Activated naive CD4-positive, alpha-beta T cell treated with anti-CD3 and anti-CD28 coated beads for 36 hours (primary cell): ENCODE results near the gene NCR3LG1. TPM values are rescaled to one million over a fixed set of nuclear protein-coding genes. Genes with fewer than 3 reads are reported as not detected.

Experiments used
- CTCF ChIA-PET: fragments of 350-600 bp; sonication (Branson Sonifier 250); formaldehyde crosslinking; loops from one replicate; lab custom pipeline; 2021; ENCODE audit warnings: antibody characterized with exemption; lab: Charles Lee
- DNase-seq: peaks from one replicate; pipeline ENCODE4 v3.0.0-alpha.2; 2020
- H3K27ac Mint-ChIP-seq: one replicate; pipeline ENCODE4 v1.8.0; 2021; ENCODE audit warnings: mild to moderate bottlenecking, mixed read lengths
- H3K27me3 Mint-ChIP-seq: one replicate; pipeline ENCODE4 v1.8.0; 2021; ENCODE audit warnings: low read depth, mixed read lengths
- H3K36me3 Mint-ChIP-seq: one replicate; pipeline ENCODE4 v1.8.0; 2021; ENCODE audit warnings: low read depth, mixed read lengths
- H3K4me1 Mint-ChIP-seq: one replicate; pipeline ENCODE4 v1.8.0; 2021; ENCODE audit warnings: low read depth, mixed read lengths
- H3K4me3 Mint-ChIP-seq: one replicate; pipeline ENCODE4 v1.8.0; 2021; ENCODE audit warnings: mild to moderate bottlenecking, moderate library complexity, mixed read lengths
- H3K9me3 Mint-ChIP-seq: one replicate; pipeline ENCODE4 v1.8.0; 2021; ENCODE audit warnings: mixed read lengths
- intact Hi-C: fragments of 100-400 bp; cut with micrococcal nuclease; formaldehyde crosslinking; loops from one replicate; pipeline ENCODE4 v1.15.1; 2023
- total RNA-seq, 2 experiments: library from RNA; stranded (reverse); gene quantifications; one replicate each; pipeline ENCODE4 v1.2.3, GENCODE V29; 2021

NCR3LG1 gene, protein sequence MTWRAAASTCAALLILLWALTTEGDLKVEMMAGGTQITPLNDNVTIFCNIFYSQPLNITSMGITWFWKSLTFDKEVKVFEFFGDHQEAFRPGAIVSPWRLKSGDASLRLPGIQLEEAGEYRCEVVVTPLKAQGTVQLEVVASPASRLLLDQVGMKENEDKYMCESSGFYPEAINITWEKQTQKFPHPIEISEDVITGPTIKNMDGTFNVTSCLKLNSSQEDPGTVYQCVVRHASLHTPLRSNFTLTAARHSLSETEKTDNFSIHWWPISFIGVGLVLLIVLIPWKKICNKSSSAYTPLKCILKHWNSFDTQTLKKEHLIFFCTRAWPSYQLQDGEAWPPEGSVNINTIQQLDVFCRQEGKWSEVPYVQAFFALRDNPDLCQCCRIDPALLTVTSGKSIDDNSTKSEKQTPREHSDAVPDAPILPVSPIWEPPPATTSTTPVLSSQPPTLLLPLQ
- under 1 TPM; 0.72 TPM for total RNA-seq

DNA sequence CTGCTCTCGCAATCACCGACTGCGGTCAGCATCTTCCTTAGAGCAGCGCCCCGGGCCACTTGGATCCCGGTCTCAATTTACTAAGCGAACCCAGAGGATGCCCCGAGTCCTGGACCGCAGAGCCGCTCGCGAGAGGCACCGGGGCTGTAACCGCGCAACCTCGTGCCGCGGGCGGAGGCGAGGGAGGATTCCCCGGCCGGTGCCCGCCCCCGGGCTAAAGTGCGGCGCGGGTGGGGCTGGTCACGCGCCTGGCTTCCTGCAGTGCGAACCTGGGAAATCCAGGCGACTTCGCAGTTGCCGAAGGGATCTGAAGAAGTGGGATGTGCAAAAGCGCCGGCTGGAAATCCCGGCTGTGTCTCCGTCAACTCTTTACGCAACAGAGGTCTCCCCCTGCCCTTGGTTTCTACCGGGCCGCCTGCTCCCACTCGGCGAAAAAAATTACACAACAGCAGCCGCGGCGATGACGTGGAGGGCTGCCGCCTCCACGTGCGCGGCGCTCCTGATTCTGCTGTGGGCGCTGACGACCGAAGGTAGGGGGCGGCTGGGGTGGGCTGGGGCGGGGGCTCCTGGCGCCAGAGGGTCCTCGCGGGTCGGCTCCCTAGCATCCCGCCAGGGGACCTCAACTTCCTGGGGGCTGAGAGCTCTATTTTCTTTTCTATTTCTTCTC, at the start of gene NCR3LG1:
Gene NCR3LG1, plus strand, starts transcription at position 291 of the 667 bp plus-strand sequence. Its CDS starts 170 bp downstream, at position 461.
- peaks cover 25% of the 10 kb centered on the region for H3K4me1 Mint-ChIP-seq
- peaks cover 7% of the 10 kb centered on the region for H3K27me3 Mint-ChIP-seq
- no peak within 1 kb of the TSS for H3K27ac Mint-ChIP-seq
- intact Hi-C loops, result loop anchor here (1.0 to 5.0 kb wide), 8 partner anchors 74 to 661 kb away; partner anchors contain the start of genes C11orf58, RPS13 and SERGEF
- no peaks in the 10 kb centered on the region for H3K36me3 Mint-ChIP-seq
- peak; percentile 62 for DNase-seq
- no peaks in the 10 kb centered on the region for H3K9me3 Mint-ChIP-seq
- peak within 1 kb of the TSS; percentile 81 for H3K4me3 Mint-ChIP-seq
- CTCF ChIA-PET, result no interaction called here

DNA sequence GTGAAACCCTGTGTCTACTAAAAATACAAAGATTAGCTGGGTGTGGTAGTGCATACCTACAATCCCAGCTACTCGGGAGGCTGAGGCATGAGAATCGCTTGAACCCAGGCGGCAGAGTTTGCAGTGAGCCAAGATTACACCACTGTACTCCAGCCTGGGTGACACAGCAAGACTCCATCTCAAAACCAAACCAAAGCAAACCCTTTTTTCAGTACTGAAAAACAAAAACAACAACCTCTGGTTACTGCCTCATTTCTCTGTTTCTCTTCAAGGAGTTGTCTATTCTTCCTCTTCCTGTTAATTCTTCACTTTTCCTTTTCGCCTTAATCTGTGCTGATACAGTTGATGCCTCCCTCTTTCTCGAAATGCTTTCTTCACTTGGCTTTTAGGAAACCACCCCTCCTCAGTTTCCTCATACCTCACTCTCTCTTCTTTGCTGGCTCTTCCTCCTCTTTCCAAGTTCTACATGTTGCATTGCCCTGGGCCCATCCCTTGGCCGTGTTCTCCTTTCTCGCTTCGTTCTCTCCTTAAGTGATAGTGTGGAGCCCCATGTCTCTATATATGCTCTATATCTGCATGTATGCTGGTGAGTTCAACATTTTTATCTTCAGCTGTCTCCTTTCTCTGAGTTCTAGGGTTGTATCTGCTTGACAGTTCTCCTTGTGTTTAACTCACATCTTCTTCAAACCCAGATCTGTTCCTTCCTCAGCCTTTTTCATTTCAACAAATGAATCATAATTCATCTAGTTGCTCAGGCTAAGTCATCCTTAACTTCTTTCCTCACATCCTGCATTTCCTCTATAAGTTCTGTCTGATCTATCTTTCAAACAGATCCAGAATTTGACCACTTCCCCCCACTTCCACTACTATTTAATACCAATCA, 38.0 kb upstream of the NCR3LG1 start:
- intact Hi-C loops, result loop anchor here (1.0 kb wide), 1 partner anchor 16 kb away; no protein-coding TSS in a partner anchor
- Mint-ChIP-seq H3K4me1 (no peaks in the 10 kb centered on the region), H3K27ac (no peak overlapping the region), H3K4me3 (no peak overlapping the region), H3K27me3 (no peaks in the 10 kb centered on the region), H3K9me3 (no peaks in the 10 kb centered on the region), H3K36me3 (peaks cover 19% of the 10 kb centered on the region)
- CTCF ChIA-PET, result interaction anchor here (0.6 to 1.8 kb wide), 2 partner anchors 42 to 84 kb away, joined by 3 to 10 read pairs; no protein-coding TSS in a partner anchor
- no peak for DNase-seq

DNA sequence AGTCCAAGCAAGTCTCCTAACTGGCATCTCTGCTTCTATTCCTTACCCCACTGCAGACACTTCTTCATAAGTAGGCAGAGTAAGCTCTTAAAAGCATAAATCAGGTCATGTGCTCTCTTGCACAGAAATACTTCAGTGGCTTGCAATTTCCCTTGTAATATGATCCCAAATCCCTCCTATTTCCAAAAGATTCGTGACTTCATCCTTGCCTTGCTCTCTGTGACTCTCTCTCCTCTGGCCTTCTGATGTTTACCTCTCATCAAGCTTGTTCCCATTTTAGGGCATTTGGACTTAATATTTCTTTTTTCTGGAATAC, 37.4 kb upstream of the NCR3LG1 start:
- CTCF ChIA-PET, result interaction anchor here (1.8 kb wide), 1 partner anchor 84 kb away, joined by 10 read pairs; no protein-coding TSS in a partner anchor
- Mint-ChIP-seq H3K36me3 (peaks cover 21% of the 10 kb centered on the region), H3K4me3 (no peak overlapping the region), H3K27me3 (no peaks in the 10 kb centered on the region), H3K4me1 (no peaks in the 10 kb centered on the region), H3K9me3 (no peaks in the 10 kb centered on the region), H3K27ac (no peak overlapping the region)
- intact Hi-C loops, result loop anchor here (1.0 kb wide), 1 partner anchor 17 kb away; no protein-coding TSS in a partner anchor
- DNase-seq, result no peak

DNA sequence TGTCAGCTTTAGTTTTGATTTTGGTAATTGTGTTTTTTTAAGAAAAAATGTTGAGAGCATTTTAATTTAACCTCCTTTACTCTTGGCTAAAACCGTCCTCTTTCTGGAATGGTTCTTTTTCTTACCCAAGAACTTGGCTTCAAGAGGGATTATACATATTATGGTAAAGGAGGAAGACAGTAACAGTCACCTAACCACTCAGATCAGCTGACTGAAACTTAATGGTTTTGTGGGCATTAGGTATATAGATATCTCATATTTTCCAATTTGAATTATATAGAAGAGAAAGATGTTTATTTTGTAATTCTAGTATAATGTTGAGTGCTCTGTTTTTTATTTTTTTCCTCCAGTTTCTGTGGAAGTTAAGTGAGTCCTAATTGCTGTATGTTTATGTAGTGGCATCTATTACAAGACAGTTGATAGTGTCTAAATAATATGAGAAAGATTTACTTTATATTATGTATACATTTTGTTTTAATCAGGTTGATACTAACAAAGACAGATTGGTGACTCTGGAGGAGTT, 36.6 kb upstream of the NCR3LG1 start:
- Mint-ChIP-seq H3K27ac (no peak overlapping the region), H3K9me3 (peaks cover 3% of the 10 kb centered on the region), H3K27me3 (no peaks in the 10 kb centered on the region), H3K36me3 (peaks cover 24% of the 10 kb centered on the region), H3K4me3 (no peak overlapping the region), H3K4me1 (no peaks in the 10 kb centered on the region)
- intact Hi-C loops, result loop anchor here (1.0 kb wide), 1 partner anchor 18 kb away; no protein-coding TSS in a partner anchor
- CTCF ChIA-PET, result interaction anchor here (1.8 kb wide), 1 partner anchor 85 kb away, joined by 10 read pairs; no protein-coding TSS in a partner anchor
- no peak for DNase-seq

DNA sequence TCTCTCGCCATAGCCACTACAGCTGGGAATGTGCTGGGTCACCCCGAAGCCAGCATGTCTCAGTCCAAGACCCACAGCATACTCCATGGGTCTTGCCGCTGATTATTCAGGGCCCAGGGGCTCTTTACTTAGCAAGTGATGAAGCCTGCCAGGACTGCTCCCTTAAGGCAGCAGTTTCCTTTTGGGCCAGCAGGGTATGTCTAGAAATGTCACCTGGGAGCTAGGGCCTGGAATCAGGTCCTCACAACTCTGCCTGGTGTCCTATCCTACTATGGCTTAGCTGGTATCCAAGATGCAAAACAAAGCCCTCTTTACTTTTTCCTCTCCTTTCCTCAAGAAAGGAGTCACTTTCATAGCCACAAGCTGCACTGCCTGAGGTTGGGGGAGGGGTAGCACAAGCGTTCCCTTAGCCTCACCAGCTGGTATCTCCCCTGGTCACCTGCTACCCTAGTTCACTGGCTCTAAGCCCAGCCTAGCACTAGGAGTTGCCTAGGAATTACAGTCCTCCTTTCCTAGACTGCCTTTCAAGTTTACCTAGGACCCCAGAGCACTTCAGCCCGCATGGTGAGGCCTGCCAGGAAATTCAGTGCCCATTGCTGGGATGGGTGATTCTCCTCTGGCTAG, 22.6 kb upstream of the NCR3LG1 start:
- peaks cover 8% of the 10 kb centered on the region for H3K4me1 Mint-ChIP-seq
- CTCF ChIA-PET, result no interaction called here
- peaks cover 28% of the 10 kb centered on the region for H3K36me3 Mint-ChIP-seq
- no peak for DNase-seq
- H3K4me3 Mint-ChIP-seq, result no peak overlapping the region
- H3K27me3 Mint-ChIP-seq, result no peaks in the 10 kb centered on the region
- H3K9me3 Mint-ChIP-seq, result no peaks in the 10 kb centered on the region
- no peak overlapping the region for H3K27ac Mint-ChIP-seq
- intact Hi-C loops, result no loop called here

DNA sequence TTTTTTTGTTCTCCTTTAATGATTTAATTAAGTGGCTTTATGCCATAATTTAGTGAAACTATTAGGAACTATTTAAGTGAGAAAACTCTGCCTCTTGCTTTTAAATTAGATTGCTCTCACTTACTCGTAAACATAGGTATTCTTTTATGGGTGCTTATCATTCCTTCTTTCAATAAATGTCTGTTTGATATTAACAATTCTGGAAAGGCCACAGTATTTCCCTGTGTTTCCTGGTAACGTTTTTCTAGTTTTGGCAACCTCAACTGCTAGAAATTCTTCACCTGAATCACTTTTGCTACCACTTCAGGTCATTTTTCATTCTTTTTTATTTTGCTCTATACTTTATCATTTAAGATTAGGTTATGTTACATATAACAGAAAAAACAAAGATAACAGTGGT, 19.9 kb upstream of the NCR3LG1 start:
- no peak for DNase-seq
- Mint-ChIP-seq H3K4me1 (peaks cover 11% of the 10 kb centered on the region), H3K9me3 (no peaks in the 10 kb centered on the region), H3K27ac (no peak overlapping the region), H3K4me3 (no peak overlapping the region), H3K27me3 (no peaks in the 10 kb centered on the region), H3K36me3 (peaks cover 16% of the 10 kb centered on the region)
- CTCF ChIA-PET, result no interaction called here
- intact Hi-C loops, result no loop called here

DNA sequence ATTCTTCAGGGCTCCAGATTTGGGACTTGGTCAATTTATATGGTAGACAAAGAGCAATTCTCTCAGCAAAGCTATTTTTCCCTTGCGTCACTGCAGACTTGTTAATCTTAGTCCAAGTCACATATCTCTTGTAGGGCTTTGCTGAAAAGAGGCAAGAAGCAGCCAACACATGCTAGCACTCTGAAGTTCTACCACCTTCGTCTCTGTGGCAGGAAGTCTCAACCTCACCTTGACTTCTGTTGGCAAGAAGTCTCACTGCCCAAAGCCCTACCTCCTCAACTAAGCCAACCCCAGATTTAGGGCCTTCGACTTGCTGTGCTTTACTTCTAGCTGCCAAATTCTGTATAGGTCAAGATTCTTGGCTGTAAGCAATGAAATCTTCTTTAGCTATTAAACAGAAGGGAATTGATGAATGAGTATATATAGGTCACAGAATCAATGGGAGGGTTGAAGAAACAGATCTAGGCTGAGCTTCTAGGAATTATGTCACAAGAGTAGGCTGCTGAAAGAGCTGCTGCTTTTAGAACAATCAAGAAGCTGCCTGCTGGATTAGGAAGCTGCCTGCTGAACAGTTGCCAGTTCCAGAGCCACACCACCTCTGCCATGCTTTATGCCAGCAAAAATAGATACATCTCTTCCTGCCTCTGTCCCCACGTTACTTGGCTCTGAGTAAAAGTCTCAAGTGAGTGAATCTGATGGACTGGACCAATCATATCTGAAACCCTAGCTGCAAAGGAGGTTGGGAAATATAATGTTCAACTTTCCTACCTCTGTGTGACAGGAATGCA, 17.6 kb upstream of the NCR3LG1 start:
- Mint-ChIP-seq H3K4me3 (no peak overlapping the region), H3K36me3 (peaks cover 15% of the 10 kb centered on the region), H3K4me1 (peaks cover 11% of the 10 kb centered on the region), H3K27ac (no peak overlapping the region), H3K27me3 (no peaks in the 10 kb centered on the region), H3K9me3 (no peaks in the 10 kb centered on the region)
- intact Hi-C loops, result no loop called here
- CTCF ChIA-PET, result interaction anchor here (0.6 to 1.1 kb wide), 2 partner anchors 91 to 104 kb away, joined by 3 to 5 read pairs; no protein-coding TSS in a partner anchor
- DNase-seq, result no peak

DNA sequence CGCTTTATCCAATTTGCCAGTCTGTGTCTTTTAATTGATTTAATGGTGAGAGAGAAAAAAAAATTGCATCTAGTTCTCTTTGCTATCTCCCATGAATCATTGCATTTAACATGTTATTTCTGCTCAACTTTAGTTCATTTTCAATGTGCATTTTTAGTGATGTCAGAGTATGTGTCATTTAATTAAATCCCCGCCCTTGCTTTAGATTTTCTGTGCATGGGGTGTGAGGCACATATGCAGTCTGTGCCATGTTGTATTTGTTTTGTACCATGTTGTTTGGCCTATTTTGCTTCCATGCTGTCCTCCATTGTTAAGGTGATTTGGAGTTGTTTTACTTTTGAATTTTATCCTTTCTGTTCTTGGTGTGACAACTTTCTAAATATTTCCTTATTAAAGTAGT, 8.3 kb upstream of the NCR3LG1 start:
- Mint-ChIP-seq H3K9me3 (no peaks in the 10 kb centered on the region), H3K27me3 (no peaks in the 10 kb centered on the region), H3K27ac (no peak overlapping the region), H3K4me1 (peaks cover 19% of the 10 kb centered on the region), H3K4me3 (no peak overlapping the region), H3K36me3 (peaks cover 2% of the 10 kb centered on the region)
- CTCF ChIA-PET, result interaction anchor here (2.6 kb wide), 1 partner anchor 114 kb away, joined by 10 read pairs; no protein-coding TSS in a partner anchor
- intact Hi-C loops, result no loop called here
- no peak for DNase-seq

DNA sequence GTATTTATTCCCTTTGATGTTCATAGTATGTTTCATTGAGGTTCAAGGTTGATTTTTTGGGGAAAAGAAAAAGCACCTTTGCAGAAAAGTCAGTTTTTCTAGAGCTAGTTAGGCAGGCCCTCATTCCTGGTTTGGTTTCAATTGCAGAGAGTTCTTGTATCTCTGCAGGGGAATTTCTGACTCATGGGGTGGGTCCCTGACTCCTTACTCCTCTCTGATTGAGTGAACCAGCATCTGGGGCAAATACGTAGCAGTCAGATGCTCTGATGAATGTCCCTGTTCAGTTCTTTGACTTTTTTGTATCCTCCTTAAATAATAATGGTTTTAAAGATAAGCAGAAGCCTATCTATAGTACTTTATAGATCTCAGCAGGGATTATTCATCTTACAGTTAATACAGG, 7.7 kb upstream of the NCR3LG1 start:
- H3K4me3 Mint-ChIP-seq, result no peak overlapping the region
- no peaks in the 10 kb centered on the region for H3K27me3 Mint-ChIP-seq
- intact Hi-C loops, result loop anchor here (1.0 to 2.0 kb wide), 3 partner anchors 9 to 135 kb away; no protein-coding TSS in a partner anchor
- DNase-seq, result peak; percentile 90
- H3K36me3 Mint-ChIP-seq, result peaks cover 2% of the 10 kb centered on the region
- peaks cover 19% of the 10 kb centered on the region for H3K4me1 Mint-ChIP-seq
- peak overlapping the region; percentile 51 for H3K27ac Mint-ChIP-seq
- CTCF ChIA-PET, result interaction anchor here (0.9 to 2.6 kb wide), 2 partner anchors 68 to 114 kb away, joined by 3 to 10 read pairs; no protein-coding TSS in a partner anchor
- H3K9me3 Mint-ChIP-seq, result no peaks in the 10 kb centered on the region

DNA sequence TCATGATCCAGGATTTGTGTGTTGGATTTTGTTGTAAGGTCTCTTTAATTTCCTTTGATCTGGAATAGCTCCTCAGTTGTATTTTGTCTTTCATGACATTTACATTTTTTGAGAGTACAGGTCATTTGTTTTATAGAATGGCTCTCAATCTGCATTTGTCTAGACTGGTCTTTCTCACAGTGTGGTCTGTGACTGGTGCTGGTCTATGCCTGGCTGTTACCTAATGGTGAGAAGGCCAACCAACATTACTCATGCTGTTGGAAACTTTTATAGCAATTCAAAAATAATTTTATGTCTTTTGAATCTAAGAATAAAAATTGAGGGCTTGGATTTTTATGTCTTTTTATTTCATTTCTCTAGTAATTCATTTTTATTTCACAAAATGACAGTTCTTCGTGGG, 3.9 kb upstream of the NCR3LG1 start:
- no peak overlapping the region for H3K27ac Mint-ChIP-seq
- H3K4me3 Mint-ChIP-seq, result no peak overlapping the region
- no peaks in the 10 kb centered on the region for H3K36me3 Mint-ChIP-seq
- no peaks in the 10 kb centered on the region for H3K27me3 Mint-ChIP-seq
- CTCF ChIA-PET, result no interaction called here
- no peak for DNase-seq
- peaks cover 31% of the 10 kb centered on the region for H3K4me1 Mint-ChIP-seq
- intact Hi-C loops, result no loop called here
- H3K9me3 Mint-ChIP-seq, result no peaks in the 10 kb centered on the region
